ENCODE measurements around the gene TMEM101.

GRCh38 chr17:43994272-43995149 lies 20.3 kb downstream of the TMEM101 start:
- TF ChIP-seq EZH2phosphoT487 (IDR thresholded peaks at IDR 0.05; ENCODE audit: borderline replicate concordance): no peak
- peak; percentile 91 for TF ChIP-seq CTCF (conservative IDR thresholded peaks at IDR 0.05; ENCODE audit: low read length)
